CD8-positive, alpha-beta memory T cell (primary cell): ENCODE results near the gene CELF2. TPM values are rescaled to one million over a fixed set of nuclear protein-coding genes. Genes with fewer than 3 reads are reported as not detected.

Experiments
- CTCF ChIA-PET: fragments of 350-600 bp; sonication (Branson Sonifier 250); formaldehyde crosslinking; loops from one replicate; lab custom pipeline; 2021; ENCODE audit warnings: antibody characterized with exemption; lab: Charles Lee
- POLR2A ChIA-PET: fragments of 350-600 bp; sonication (Branson Sonifier 250); formaldehyde crosslinking; loops from one replicate; lab custom pipeline; 2021; ENCODE audit warnings: antibody characterized with exemption; lab: Charles Lee
- DNase-seq, 5 donors: peaks; one replicate each; pipeline versions ENCODE4 v3.0.0 to v3.0.0-alpha.2; 2020 to 2022; ENCODE audit warnings: mixed read lengths in 1 of 5
- H3K27ac ChIP-seq: one replicate; pipeline ENCODE4 v1.7.0; 2013; ENCODE audit warnings: low read depth, mild to moderate bottlenecking, low read length, moderate library complexity
- H3K27me3 ChIP-seq: 2 replicates; pipeline ENCODE4 v1.7.0; 2013; ENCODE audit warnings: low read length, mild to moderate bottlenecking; ENCODE audit not compliant: insufficient read depth, poor library complexity, severe bottlenecking
- H3K36me3 ChIP-seq: 2 replicates; pipeline ENCODE4 v1.7.0; 2013; ENCODE audit warnings: mild to moderate bottlenecking, low read length, moderate library complexity; ENCODE audit not compliant: insufficient read depth
- H3K4me1 ChIP-seq: 2 replicates; pipeline ENCODE4 v1.7.0; 2013; ENCODE audit warnings: mild to moderate bottlenecking, low read length, moderate library complexity; ENCODE audit not compliant: insufficient read depth
- H3K4me3 ChIP-seq: 2 replicates; pipeline ENCODE4 v1.7.0; 2013; ENCODE audit warnings: mild to moderate bottlenecking, low read length
- H3K9me3 ChIP-seq: 2 replicates; pipeline ENCODE4 v1.7.0; 2013; ENCODE audit warnings: mild to moderate bottlenecking, low read length
- H3K27ac Mint-ChIP-seq, 8 donors: one replicate each; pipeline ENCODE4 v1.8.0; 2020 to 2021; ENCODE audit warnings: mixed read lengths in 8 of 8, mild to moderate bottlenecking in 6 of 8, inconsistent platforms in 3 of 8, moderate library complexity in 3 of 8
- H3K27me3 Mint-ChIP-seq, 2 donors: one replicate each; pipeline ENCODE4 v1.8.0; 2020 to 2021; ENCODE audit warnings: mixed read lengths in 2 of 2, mild to moderate bottlenecking in 1 of 2, moderate library complexity in 1 of 2
- H3K36me3 Mint-ChIP-seq, 3 donors: one replicate each; pipeline ENCODE4 v1.8.0; 2020 to 2021; ENCODE audit warnings: mixed read lengths in 3 of 3, inconsistent platforms in 1 of 3, mild to moderate bottlenecking in 1 of 3
- H3K4me1 Mint-ChIP-seq, 3 donors: one replicate each; pipeline ENCODE4 v1.8.0; 2020 to 2021; ENCODE audit warnings: mixed read lengths in 3 of 3, inconsistent platforms in 1 of 3, mild to moderate bottlenecking in 1 of 3
- H3K4me3 Mint-ChIP-seq, 7 donors: one replicate each; pipeline ENCODE4 v1.8.0; 2020 to 2021; ENCODE audit warnings: mixed read lengths in 7 of 7, mild to moderate bottlenecking in 6 of 7, moderate library complexity in 4 of 7, inconsistent platforms in 2 of 7
- H3K9me3 Mint-ChIP-seq, 5 donors: one replicate each; pipeline ENCODE4 v1.8.0; 2020 to 2022; ENCODE audit warnings: mixed read lengths in 5 of 5, mild to moderate bottlenecking in 3 of 5, moderate library complexity in 2 of 5, inconsistent platforms in 1 of 5
- polyA plus RNA-seq: library from polyadenylated mRNA; unstranded; fragments of 300-500 nt; fragmentation: Illumina TruSeq; gene quantifications from one replicate; pipeline ENCODE4 v1.2.3, GENCODE V29; 2021
- total RNA-seq, 2 experiments: library from RNA; stranded (reverse); gene quantifications; one replicate each; pipeline ENCODE4 v1.2.3, GENCODE V29; 2021

The CELF2 gene
- total and polyA plus RNA-seq, 3 experiments from 2014 or later: 154 to 166 (median 155) TPM

GRCh38 chr10:11301571-11302111, 284.0 kb downstream of the CELF2 start:
- H3K4me3 ChIP-seq: no peak overlapping the region
- POLR2A ChIA-PET: no interaction called here
- H3K27ac ChIP-seq: no peak overlapping the region
- peaks cover 0 to 5% (median 1%) of the 10 kb centered on the region in 5 donors for H3K9me3 Mint-ChIP-seq
- peaks cover 72% of the 10 kb centered on the region for H3K36me3 ChIP-seq
- peaks cover 34 to 47% (median 35%) of the 10 kb centered on the region in 3 donors for H3K4me1 Mint-ChIP-seq
- H3K36me3 Mint-ChIP-seq: peaks cover 44 to 97% (median 62%) of the 10 kb centered on the region in 3 donors
- peak overlapping the region in 1 of 7 donors; percentile 12 for H3K4me3 Mint-ChIP-seq
- peak overlapping the region in 5 of 8 donors; percentile 21 to 80 (median 34) for H3K27ac Mint-ChIP-seq
- H3K27me3 ChIP-seq: no peaks in the 10 kb centered on the region
- peaks cover 0 to 13% of the 10 kb centered on the region in 2 donors for H3K27me3 Mint-ChIP-seq
- DNase-seq: no peak
- H3K4me1 ChIP-seq: no peaks in the 10 kb centered on the region
- CTCF ChIA-PET: no interaction called here
- H3K9me3 ChIP-seq: no peaks in the 10 kb centered on the region

GRCh38 chr10:11302181-11302580, 284.5 kb downstream of the CELF2 start:
- peaks cover 34 to 47% (median 34%) of the 10 kb centered on the region in 3 donors for H3K4me1 Mint-ChIP-seq
- CTCF ChIA-PET: no interaction called here
- no peaks in the 10 kb centered on the region for H3K27me3 ChIP-seq
- H3K27ac Mint-ChIP-seq: peak overlapping the region in 6 of 8 donors; percentile 24 to 80 (median 48)
- peaks cover 45 to 97% (median 62%) of the 10 kb centered on the region in 3 donors for H3K36me3 Mint-ChIP-seq
- POLR2A ChIA-PET: no interaction called here
- no peak overlapping the region for H3K27ac ChIP-seq
- peaks cover 2 to 9% (median 4%) of the 10 kb centered on the region in 5 donors for H3K9me3 Mint-ChIP-seq
- peaks cover 0 to 13% of the 10 kb centered on the region in 2 donors for H3K27me3 Mint-ChIP-seq
- no peaks in the 10 kb centered on the region for H3K9me3 ChIP-seq
- peak overlapping the region in 1 of 7 donors; percentile 31 for H3K4me3 Mint-ChIP-seq
- H3K36me3 ChIP-seq: peaks cover 73% of the 10 kb centered on the region
- no peak for DNase-seq
- no peak overlapping the region for H3K4me3 ChIP-seq
- no peaks in the 10 kb centered on the region for H3K4me1 ChIP-seq

- H3K4me1 Mint-ChIP-seq: peaks cover 41 to 52% (median 47%) of the 10 kb centered on the region in 3 donors
- H3K36me3 ChIP-seq: peaks cover 78% of the 10 kb centered on the region
- CTCF ChIA-PET: no interaction called here
- peaks cover 10 to 20% (median 14%) of the 10 kb centered on the region in 5 donors for H3K9me3 Mint-ChIP-seq
- peaks cover 58 to 96% (median 65%) of the 10 kb centered on the region in 3 donors for H3K36me3 Mint-ChIP-seq
- POLR2A ChIA-PET: no interaction called here
- H3K9me3 ChIP-seq: no peaks in the 10 kb centered on the region
- H3K4me3 Mint-ChIP-seq: peak overlapping the region in 2 of 7 donors; percentile 25 to 27
- H3K27me3 ChIP-seq: no peaks in the 10 kb centered on the region
- H3K27ac Mint-ChIP-seq: peak overlapping the region in 6 of 8 donors; percentile 1 to 46 (median 30)
- no peaks in the 10 kb centered on the region for H3K4me1 ChIP-seq
- no peak for DNase-seq
- H3K27ac ChIP-seq: no peak overlapping the region
- H3K27me3 Mint-ChIP-seq: peaks cover 0 to 13% of the 10 kb centered on the region in 2 donors
- H3K4me3 ChIP-seq: no peak overlapping the region
These were observed 285.9 kb downstream of the CELF2 start for GRCh38 chr10:11303361-11304170.

GRCh38 chr10:11304906-11305585, 287.4 kb downstream of the CELF2 start:
- Mint-ChIP-seq H3K9me3 (peaks cover 12 to 26% (median 14%) of the 10 kb centered on the region in 5 donors), H3K4me3 (peak overlapping the region in 1 of 7 donors; percentile 40), H3K27ac (peak overlapping the region in 3 of 8 donors; percentile 23 to 74 (median 64)), H3K36me3 (peaks cover 67 to 96% (median 71%) of the 10 kb centered on the region in 3 donors), H3K4me1 (peaks cover 54 to 67% (median 62%) of the 10 kb centered on the region in 3 donors), H3K27me3 (peaks cover 0 to 9% of the 10 kb centered on the region in 2 donors)
- H3K4me1 ChIP-seq: no peaks in the 10 kb centered on the region
- H3K36me3 ChIP-seq: peaks cover 75% of the 10 kb centered on the region
- H3K4me3 ChIP-seq: no peak overlapping the region
- ChIA-PET CTCF (interaction anchor here (1.1 kb wide), 1 partner anchor 27 kb away, joined by 3 read pairs; no protein-coding TSS in a partner anchor), POLR2A (no interaction called here)
- H3K9me3 ChIP-seq: no peaks in the 10 kb centered on the region
- H3K27me3 ChIP-seq: no peaks in the 10 kb centered on the region
- H3K27ac ChIP-seq: no peak overlapping the region
- DNase-seq: no peak

GRCh38 chr10:11305825-11306593, 288.3 kb downstream of the CELF2 start:
- H3K4me1 Mint-ChIP-seq: peaks cover 58 to 77% (median 70%) of the 10 kb centered on the region in 3 donors
- no peak for DNase-seq
- peaks cover 0 to 7% of the 10 kb centered on the region in 2 donors for H3K27me3 Mint-ChIP-seq
- CTCF ChIA-PET: interaction anchor here (1.1 kb wide), 1 partner anchor 28 kb away, joined by 3 read pairs; no protein-coding TSS in a partner anchor
- no peaks in the 10 kb centered on the region for H3K4me1 ChIP-seq
- H3K27me3 ChIP-seq: no peaks in the 10 kb centered on the region
- H3K9me3 Mint-ChIP-seq: peaks cover 12 to 26% (median 14%) of the 10 kb centered on the region in 5 donors
- peak overlapping the region in 1 of 7 donors; percentile 40 for H3K4me3 Mint-ChIP-seq
- H3K4me3 ChIP-seq: no peak overlapping the region
- no peaks in the 10 kb centered on the region for H3K9me3 ChIP-seq
- peaks cover 64 to 95% (median 73%) of the 10 kb centered on the region in 3 donors for H3K36me3 Mint-ChIP-seq
- peaks cover 73% of the 10 kb centered on the region for H3K36me3 ChIP-seq
- no peak overlapping the region for H3K27ac ChIP-seq
- H3K27ac Mint-ChIP-seq: peak overlapping the region in 7 of 8 donors; percentile 26 to 87 (median 53)
- POLR2A ChIA-PET: no interaction called here

GRCh38 chr10:11307004-11307403, 289.3 kb downstream of the CELF2 start:
- peaks cover 0 to 3% of the 10 kb centered on the region in 2 donors for H3K27me3 Mint-ChIP-seq
- Histone ChIP-seq H3K4me3 (no peak overlapping the region), H3K27ac (no peak overlapping the region), H3K4me1 (no peaks in the 10 kb centered on the region), H3K27me3 (no peaks in the 10 kb centered on the region), H3K9me3 (no peaks in the 10 kb centered on the region), H3K36me3 (peaks cover 76% of the 10 kb centered on the region)
- H3K27ac Mint-ChIP-seq: peak overlapping the region in 4 of 8 donors; percentile 29 to 74 (median 50)
- H3K9me3 Mint-ChIP-seq: peaks cover 12 to 26% (median 14%) of the 10 kb centered on the region in 5 donors
- CTCF ChIA-PET: no interaction called here
- POLR2A ChIA-PET: no interaction called here
- H3K4me3 Mint-ChIP-seq: peak overlapping the region in 1 of 7 donors; percentile 19
- H3K4me1 Mint-ChIP-seq: peaks cover 66 to 82% (median 80%) of the 10 kb centered on the region in 3 donors
- DNase-seq: no peak
- peaks cover 68 to 98% (median 77%) of the 10 kb centered on the region in 3 donors for H3K36me3 Mint-ChIP-seq

- no peak overlapping the region for H3K27ac ChIP-seq
- Mint-ChIP-seq H3K4me1 (peaks cover 65 to 81% (median 77%) of the 10 kb centered on the region in 3 donors), H3K36me3 (peaks cover 65 to 98% (median 71%) of the 10 kb centered on the region in 3 donors), H3K4me3 (peak overlapping the region in 4 of 7 donors; percentile 2 to 34 (median 20)), H3K27me3 (no peaks in the 10 kb centered on the region), H3K9me3 (peaks cover 12 to 26% (median 14%) of the 10 kb centered on the region in 5 donors), H3K27ac (peak overlapping the region; percentile 3 to 89 (median 64))
- no peak for DNase-seq
- no peak overlapping the region for H3K4me3 ChIP-seq
- no peaks in the 10 kb centered on the region for H3K27me3 ChIP-seq
- POLR2A ChIA-PET: no interaction called here
- H3K9me3 ChIP-seq: no peaks in the 10 kb centered on the region
- H3K4me1 ChIP-seq: no peaks in the 10 kb centered on the region
- CTCF ChIA-PET: no interaction called here
- H3K36me3 ChIP-seq: peaks cover 68% of the 10 kb centered on the region
These were observed 290.3 kb downstream of the CELF2 start for GRCh38 chr10:11307937-11308336.
